ENCODE data around the gene CST1.
"Not testable (repeated sequence)": the region's sequence is repeated elsewhere in the genome, so short reads cannot be mapped to it uniquely, and the experiment has no call there.

The CST1 gene

DNA sequence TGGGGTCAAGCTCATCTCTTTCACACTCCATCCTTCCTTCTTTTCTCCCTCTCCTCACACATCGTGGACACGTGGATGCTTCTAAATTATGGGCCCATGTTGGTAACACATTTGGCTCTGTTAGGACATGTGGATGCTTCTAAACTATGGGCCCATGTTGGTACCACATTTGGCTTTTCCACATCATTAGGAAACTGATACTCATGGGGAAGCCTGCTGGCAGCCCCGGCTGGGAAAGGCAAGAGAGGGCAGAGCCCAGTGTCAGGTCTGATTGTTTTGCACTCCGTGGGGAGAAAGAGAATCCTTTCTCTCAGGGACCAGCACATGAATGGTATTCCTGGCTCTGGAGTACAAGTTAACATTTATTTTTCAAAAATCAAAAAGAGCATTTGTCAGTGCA is 4.0 kb upstream of the CST1 start:
- no peak for DNase-seq (ENCODE audit: low read depth)

DNA sequence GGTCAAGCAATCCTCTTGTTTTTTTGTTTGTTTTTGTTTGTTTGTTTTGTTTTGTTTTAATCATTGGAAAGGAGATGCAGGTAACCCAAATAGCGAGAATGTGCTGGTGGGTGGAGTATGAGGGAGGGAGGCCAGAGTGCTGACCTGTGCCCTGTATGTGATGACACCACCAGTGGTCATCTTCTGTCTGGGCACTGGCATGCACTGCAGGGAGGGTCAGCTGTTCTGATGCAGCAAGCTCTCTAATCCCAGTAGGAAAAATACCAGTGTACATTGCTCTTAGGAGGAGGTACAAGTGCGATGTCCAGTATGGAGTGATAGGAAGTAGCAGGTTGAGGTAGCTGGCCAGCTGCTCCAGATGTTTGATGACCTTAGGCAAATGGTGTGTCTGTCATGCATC is 2.9 kb upstream of the CST1 start:
- DNase-seq (ENCODE audit: low read depth), result no peak

DNA sequence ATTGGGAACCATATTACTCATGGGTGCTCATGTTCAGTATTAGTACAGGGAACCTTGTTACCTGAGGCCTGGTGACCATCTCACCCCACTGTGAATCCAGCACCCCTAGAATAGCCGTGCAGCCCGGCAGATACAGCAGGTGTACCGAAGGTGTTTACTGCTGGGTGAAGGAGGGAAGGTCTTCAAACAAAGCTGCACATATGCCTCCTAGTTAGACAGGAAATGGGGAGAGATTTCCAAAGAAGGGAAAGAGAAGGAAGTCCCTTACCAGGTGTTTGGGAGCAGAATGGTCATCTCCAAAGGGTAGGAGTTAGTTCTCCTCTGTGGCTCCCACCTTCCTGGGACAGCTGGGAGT is 2.4 kb upstream of the CST1 start:
- DNase-seq (ENCODE audit: low read depth), result no peak

DNA sequence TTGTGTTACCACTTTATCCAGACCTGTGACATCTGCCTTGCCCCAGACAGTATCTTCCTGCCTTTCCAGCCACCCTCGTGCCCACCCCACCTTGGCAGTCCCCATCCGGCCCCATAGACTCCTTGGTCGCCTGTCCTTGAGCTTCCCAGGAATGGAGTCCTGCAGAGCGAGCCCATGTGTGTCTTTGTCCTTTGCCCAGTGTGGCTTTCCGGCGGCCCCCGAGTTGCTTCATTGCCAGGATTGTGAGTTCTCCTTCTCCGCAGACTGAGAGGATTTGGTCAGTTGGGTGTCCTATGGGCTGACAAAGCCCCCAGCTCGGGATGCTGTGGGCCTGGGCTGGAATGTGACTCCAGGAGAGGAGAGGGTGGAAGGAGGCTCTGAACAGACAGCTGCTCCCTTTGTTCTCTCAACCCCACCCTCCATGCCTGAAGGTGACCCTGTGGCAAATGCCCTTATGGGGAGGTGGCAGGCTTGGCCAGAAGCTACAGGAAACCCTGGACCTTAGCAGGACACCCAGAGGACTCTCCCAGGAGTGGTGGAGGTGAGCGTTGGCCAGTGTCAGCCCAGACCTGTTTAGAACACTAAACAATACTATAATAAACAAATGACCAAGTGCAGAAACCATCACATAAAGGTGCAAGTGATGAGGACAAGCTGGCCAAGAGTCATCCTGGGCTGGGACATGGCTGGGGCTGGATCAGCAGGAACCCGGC is 1.9 kb upstream of the CST1 start:
- DNase-seq (ENCODE audit: low read depth), result no peak

DNA sequence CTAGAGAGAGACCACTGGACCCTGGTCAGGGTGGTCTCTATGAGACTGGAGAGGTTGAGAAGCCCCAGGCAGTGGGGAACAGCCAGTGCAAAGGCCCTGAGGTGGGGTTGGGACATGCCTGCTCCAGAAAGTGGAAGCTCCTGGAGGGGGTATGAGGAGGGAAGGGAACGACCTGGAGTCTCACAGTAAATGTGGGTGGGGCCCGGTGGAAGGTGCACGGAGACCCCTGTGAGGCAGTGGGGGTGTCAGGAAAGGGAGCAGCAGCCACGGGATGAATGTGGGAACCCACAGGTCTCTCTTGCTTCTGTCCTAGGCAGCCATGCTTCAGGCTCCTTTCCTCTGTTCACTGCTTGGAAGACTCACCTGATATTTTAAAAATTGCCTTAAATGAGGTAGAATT is 1.3 kb upstream of the CST1 start:
- no peak for DNase-seq (ENCODE audit: low read depth)

DNA sequence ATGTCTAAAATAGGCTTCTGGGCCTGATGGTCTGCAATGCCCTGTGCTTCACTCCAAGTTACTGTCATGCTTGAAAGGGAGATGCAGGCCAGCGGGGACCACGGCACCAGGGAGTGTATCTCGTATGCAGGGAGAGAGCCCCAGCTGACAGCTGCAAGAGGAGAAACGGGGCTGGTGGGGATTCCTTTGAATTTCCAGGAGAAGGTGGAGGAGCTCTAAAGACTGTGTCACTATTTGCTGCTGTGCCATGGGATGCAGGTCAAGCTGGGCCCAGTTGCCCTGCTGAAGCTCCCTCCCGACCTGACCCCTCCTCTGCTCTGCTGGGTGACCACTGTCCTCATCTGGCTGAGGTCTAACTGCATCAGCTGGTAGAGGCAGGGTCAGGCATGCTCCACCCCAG is 989 bp downstream of the CST1 start:
- DNase-seq (ENCODE audit: low read depth), result no peak

DNA sequence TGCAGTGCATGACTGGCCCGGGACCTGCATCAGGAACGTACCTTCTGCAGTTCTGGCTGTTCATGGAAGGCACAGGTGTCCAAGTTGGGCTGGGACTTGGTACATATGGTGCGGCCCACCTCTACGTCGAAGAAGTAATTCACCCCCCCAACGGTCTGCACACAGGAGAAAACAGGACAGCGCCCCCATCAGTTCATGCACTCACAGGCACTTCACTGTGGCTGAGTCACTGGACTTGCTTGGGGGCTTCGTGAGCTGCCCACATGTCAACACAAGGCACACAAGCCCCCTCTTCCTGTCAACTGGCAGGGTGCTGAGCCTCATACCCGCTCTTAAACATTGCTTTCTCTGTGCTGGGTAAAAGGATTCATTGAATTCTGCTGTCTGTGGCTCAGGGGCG is 1.8 kb downstream of the CST1 start:
- DNase-seq (ENCODE audit: low read depth), result not testable (repeated sequence)

DNA sequence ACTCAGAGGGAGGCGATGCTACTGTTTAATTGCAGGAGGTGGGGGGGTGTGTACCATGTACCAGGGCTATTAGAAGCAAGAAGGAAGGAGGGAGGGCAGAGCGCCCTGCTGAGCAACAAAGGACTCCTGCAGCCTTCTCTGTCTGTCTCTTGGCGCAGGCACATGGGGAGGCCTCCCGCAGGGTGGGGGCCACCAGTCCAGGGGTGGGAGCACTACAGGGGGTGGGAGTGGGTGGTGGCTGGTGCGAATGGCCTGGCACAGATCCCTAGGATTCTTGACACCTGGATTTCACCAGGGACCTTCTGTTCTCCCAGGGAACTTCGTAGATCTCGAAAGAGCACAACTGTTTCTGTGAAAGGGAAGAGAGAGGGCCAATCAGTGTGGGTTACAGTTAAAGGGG is 3.2 kb downstream of the CST1 start:
- not testable (repeated sequence) for DNase-seq (ENCODE audit: low read depth)

DNA sequence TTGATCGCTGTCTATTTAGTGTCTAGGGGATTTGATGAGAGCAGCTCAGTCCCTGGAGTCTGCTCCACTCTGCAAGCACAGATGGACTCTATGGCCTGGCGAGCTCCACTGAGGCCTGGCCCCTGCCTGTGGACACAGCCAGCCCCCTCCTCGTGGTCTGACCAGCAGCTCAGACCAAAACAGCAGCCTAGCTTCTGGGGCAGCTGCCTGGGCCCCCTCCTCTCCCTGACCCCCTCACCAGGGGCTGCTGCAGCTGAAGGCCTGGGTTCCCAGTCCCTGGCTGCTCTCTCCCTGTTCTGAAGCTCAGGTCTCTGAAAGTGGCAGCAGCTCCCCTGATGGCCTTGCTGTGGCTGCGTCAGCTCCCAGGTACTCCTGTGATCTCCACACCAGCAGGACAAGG is 3.6 kb downstream of the CST1 start:
- DNase-seq (ENCODE audit: low read depth), result not testable (repeated sequence)

DNA sequence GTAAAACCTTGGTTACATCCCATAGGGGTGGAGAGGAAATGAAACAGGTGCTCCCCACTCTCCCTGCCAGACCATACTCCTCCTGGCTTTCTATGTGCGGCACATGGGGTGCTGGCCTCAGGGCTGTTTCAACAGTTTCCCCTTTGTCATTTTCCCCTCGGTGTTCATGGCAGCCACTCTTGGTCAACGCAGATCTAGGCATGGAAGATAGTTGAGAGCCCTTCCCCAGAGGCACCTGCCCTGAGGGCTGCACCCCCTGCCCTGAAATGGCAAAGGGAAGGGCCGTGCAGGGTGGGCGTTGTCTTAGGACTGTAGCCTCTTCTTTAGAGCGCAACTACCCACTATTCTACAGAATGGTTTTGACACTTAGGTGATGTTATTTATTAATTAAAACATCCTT is 4.4 kb downstream of the CST1 start:
- DNase-seq (ENCODE audit: low read depth), result no peak

DNA sequence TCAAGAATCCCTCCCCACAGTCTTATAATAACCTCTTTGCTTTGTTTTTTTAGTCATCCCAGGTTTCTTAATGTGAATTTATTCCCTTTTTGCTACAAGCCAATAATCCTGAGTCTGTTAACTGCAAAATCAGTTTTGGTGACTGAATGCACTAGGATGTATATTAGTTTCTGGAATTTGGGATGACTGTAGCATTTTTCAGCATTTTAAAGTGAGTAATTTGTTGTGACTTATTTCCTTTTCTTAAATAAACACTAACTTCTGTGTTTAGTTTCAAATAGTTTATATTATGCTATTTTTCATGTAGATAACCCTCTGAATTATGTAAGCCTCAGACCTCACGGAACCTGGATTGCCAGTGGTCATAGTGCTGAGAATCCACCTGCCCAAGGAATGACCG is 5.5 kb downstream of the CST1 start:
- no peak for DNase-seq (ENCODE audit: low read depth)

DNA sequence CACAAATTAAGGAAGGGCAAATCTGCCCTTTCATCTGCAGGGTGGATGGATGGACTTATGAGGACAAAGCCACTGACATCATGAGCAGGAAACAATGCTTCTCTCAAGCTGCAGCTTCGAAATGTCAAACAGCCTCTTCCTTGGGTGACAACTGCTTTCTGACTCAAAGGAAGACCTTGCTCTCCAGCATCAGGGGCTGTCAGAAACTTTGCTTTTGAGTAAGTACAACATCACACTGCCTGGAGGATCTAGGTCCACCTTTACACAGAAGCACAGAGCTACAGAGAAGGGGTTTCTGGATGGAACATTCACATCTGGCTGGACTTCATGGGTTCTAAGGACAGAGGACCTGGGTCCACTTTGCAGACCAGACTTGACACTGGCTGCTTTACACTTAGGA is 5.9 kb downstream of the CST1 start:
- no peak for DNase-seq (ENCODE audit: low read depth)

DNA sequence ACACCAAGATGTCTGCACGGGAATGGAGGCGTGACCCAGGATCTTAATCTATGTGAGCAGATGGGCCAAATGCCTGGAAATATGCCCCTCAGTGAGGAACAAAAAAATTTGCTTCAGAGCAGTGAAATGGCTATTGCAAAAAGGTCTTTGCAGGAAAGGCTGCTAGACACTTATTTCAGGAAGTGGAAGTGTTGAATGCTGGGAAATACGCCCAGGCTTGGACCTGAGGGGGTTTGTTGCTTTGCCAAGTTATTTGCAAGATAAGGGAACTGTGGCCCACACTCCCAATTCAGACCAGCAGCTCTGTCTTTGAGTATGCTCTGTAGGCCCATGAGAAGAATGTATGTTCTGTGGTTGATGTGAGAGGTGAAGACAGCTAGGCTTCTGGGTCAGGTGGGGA is 15.3 kb downstream of the CST1 start:
- DNase-seq (ENCODE audit: low read depth), result not testable (repeated sequence)

DNA sequence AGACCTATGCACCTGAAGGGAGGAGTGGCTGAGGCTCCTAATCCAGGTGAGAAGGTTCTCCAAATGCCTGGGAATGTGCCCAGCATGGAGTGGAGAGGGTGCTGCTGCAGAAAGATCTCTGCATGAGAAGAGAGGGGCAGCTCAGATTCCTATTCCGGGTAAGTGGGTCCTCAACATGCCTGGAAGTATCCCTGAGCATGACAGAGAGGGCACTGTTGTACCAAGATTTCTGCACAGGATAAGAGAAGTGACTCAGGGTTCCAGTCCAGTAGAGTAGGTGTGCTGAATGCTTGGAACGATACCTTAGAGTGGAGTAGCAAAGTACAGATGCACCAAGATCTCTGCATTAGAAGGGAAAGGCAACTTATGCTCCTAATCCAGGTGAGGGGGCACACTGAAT is 15.8 kb downstream of the CST1 start:
- not testable (repeated sequence) for DNase-seq (ENCODE audit: low read depth)

DNA sequence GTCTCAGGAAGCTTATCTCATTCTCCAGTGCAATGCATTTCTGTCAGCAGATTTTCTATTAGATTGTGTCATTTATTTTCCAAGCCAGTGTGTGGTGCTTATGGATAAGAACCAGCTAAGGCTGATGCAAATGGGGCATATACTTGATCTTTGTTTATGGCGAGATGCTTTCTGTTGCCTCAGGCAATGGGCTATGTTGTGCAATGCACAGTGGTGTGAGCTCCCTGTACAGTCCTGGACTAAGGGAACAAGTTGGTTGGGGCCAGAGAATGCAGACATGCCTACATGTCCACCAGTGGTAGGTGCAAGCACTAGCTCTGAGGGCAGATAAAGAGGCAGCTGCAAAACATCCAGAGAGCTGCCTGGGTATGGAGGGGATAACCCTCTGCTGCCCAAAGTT is 16.3 kb downstream of the CST1 start:
- not testable (repeated sequence) for DNase-seq (ENCODE audit: low read depth)

DNA sequence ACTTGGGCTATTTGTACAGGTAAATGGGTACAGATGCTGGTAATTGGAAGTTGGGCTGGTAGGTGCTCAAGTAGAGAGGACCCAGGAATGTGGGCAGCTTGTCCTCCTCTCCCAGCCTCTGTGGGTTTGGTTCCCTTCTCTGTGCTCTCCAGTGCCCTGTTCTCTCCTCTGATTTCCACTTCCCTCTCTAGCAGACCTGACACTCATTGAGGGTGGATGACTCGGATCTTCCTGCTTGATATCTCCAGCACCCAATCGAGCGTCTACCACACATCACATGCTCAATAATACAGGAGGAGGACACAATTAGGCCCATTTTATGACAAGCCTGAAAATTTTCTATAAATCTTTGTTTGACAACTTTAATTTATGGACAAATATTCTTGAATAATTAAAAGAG is 23.7 kb downstream of the CST1 start:
- no peak for DNase-seq (ENCODE audit: low read depth)

DNA sequence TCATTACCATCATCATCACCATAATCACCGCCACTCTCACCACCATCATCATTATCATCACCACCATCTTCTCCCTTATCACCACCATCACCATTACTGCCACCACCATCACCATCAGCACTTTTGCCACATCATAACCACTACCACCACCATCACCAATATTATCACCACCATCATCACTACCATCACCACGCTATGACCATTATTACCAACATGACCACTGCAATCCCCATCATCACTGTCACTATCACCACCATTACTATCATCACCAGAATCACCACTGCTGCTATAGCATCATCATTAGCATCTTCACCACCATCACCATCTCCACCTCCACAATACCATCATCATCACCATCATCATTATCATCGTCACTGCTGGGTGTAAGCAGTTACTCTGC is 25.6 kb downstream of the CST1 start:
- DNase-seq (ENCODE audit: low read depth), result no peak

DNA sequence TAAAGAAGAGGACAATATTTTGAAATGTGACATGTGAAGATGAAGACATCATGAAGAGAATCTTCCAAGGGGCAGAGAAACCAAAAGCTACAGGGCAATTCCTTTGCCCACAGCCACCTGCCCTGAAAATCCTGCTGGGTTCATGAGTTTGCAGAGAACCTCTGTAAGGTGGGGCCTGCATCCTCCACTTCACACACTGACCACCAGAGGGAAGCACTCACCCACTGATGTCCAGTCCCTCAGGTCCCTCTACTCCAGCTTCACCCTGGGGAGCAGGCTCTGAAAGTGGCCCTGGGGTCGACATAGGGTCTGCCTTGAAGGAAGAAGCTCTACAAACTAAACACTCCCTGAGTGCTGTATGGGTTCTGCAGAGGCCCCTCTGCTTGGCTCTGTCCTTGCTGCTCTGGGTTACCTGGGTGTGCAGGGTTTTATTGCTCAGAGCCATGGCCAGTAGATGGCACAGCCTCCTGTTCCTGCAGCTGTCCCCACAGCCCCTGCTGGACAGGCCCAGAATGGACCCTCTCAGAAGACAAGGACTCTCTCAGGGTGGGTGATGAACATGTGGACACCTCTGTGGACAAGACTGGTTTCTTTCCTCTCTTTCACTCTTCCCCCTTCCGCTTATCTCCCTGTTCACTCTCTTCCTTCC is 27.0 kb downstream of the CST1 start:
- not testable (repeated sequence) for DNase-seq (ENCODE audit: low read depth)

DNA sequence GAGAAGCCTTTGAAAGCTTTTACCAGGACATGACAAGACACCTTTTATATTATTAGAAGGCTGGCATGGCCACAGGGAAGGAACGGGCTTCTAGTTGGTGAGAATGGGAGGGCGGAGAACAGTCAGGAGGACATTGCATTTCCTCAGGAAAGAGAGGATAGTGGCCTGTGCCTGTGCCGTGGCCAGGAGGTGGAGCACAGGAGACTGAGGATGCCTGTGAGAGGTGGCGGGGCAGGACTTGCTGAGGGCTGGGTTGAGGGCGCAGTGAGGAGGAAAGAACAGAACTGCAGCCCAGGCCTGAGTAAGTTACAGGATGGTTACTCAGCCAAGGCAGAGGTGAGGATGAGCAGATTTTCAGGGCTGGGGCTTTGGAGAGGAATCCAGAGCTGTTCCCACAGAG is 27.9 kb downstream of the CST1 start:
- not testable (repeated sequence) for DNase-seq (ENCODE audit: low read depth)

DNA sequence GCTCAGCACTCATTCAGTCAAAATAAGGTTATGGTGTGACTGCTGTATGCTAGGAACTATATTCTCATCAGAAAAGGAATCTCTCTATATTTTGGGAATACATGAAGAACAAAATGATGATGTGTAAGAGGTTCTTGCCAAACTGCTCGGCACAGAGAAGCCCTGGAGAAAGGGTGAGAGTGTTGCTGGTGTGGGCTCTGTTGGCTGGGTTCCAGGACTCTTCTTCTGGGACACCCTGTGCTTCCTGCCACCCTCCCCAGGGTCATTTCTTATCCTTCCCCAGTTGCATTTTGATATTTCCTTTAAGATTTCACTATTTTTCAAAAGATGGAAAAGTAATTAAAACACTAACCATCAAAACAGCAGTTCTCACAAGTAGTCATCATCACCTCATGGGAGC is 28.8 kb downstream of the CST1 start:
- no peak for DNase-seq (ENCODE audit: low read depth)

DNA sequence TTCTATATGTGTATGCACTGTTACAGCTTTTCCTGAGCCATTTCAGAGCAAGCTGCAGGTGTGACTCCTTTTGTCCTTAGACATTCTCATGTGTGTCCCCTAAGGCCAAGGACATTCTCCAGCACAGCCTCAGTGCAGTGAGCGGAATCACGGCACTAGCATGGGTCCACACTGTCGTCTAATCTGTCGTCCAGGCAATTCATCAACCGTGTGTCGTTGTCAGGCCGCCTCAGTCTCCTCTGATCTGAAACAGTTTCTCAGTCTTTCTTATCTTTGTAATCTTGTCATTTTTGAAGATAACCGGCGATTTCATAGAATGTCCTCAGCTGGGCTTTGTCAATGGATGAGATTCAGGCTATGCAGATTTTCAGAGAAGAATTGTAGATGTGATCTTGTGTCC is 31.4 kb downstream of the CST1 start:
- DNase-seq (ENCODE audit: low read depth), result not testable (repeated sequence)

DNA sequence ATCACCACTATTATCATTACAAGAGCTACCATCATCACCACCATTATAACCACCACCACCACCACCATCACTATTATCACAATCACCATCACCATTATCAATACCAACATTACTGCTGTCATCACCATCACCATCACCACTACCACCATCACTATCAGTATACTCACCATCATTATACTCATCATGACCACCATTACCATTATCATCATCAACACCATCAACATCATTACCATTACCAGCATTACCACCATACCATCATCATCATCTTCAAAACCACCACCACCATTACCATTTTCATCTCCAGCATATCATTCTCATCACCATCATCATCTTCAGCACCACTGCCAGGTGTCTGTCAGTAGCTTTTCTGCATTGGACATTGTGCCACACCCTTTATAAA is 39.0 kb downstream of the CST1 start:
- DNase-seq (ENCODE audit: low read depth), result not testable (repeated sequence)

DNA sequence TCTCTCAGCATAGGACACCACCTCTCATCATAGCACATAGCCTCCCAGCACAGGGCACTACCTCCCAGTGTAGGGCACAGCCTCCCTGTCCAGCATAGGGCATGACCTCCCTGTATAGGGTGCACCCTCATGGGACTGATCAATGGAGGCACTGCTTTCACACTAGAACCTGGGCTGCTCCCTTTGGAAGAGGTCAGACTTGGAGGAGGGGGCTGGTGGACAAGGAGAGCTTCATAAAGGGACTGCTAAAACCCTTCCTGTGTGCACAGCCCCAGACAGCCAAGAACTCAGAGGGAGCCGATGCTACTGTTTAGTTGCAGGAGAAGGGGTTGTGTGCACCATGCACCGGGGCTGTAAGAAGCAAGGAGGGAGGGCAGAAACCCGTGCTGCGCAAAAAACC is 40.0 kb downstream of the CST1 start:
- DNase-seq (ENCODE audit: low read depth), result no peak

DNA sequence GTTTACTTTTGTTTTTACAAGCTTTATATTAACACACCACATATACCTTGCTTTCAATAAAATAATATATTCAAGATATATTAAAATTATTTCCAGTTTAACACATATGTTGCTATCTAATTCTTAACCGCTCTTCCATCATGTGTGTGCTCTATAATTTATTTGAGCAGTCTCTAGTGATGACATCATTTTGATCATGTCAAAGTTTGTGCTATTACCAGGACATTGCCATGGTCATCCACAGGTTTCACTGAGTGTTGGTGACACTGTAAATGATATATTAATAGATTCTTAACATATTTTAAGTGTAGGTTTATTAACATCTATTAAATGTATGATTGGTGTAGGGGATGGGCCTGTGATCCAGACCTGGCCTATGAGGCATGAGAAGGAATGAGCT is 44.8 kb downstream of the CST1 start:
- DNase-seq (ENCODE audit: low read depth), result no peak

Measured in stimulated activated CD8-positive, alpha-beta memory T cell treated with anti-CD3 and anti-CD28 coated beads, Interleukin-15, amount 100 ng/mL, for 1 hour (primary cell).